Neutrophil (primary cell): Measurements from ENCODE around the gene MRPS30.

ENCODE experiments used
- H3K27ac ChIP-seq: fragments of 200-600 bp; sonication (generic); 2 replicates; pipeline ENCODE4 v1.5.1; 2016; ENCODE audit warnings: mild to moderate bottlenecking, moderate library complexity
- H3K27me3 ChIP-seq: fragments of 200-600 bp; sonication (generic); 2 replicates; pipeline ENCODE4 v1.6.0; 2016; ENCODE audit warnings: mild to moderate bottlenecking
- H3K36me3 ChIP-seq: fragments of 200-600 bp; sonication (generic); 2 replicates; pipeline ENCODE4 v1.5.1; 2017
- H3K4me1 ChIP-seq, 2 experiments: fragments of 200-600 bp in 1 of 2; sonication (generic) in 1 of 2; 1 replicate in 1 of 2; 2 replicates in 1 of 2; pipeline versions ENCODE4 v1.5.1 to v1.6.1; 2013 to 2016; ENCODE audit warnings: low read depth in 1 of 2, low read length in 1 of 2, mild to moderate bottlenecking in 1 of 2, moderate library complexity in 1 of 2; ENCODE audit not compliant: control insufficient read depth in 1 of 2, insufficient read depth in 1 of 2
- H3K4me3 ChIP-seq, 2 experiments: fragments of 200-600 bp in 1 of 2; sonication (generic) in 1 of 2; 1 replicate in 1 of 2; 2 replicates in 1 of 2; pipeline ENCODE4 v1.5.1; 2013 to 2016; ENCODE audit warnings: low read depth in 1 of 2, low read length in 1 of 2, mild to moderate bottlenecking in 1 of 2, moderate library complexity in 1 of 2
- H3K9me3 ChIP-seq: fragments of 200-600 bp; sonication (generic); 2 replicates; pipeline ENCODE4 v1.5.1; 2016
- CTCF ChIP-seq: fragments of 200-600 bp; sonication (generic); IDR thresholded peaks from 2 replicates; pipeline ENCODE4 v1.5.1; 2016; ENCODE audit warnings: antibody characterized with exemption

Gene MRPS30

GRCh38 chr5:44839018-44839681 is 30.4 kb downstream of the MRPS30 start:
- Histone ChIP-seq H3K27ac (no peak overlapping the region), H3K4me3 (no peak overlapping the region), H3K4me1 (no peaks in the 10 kb centered on the region), H3K36me3 (no peaks in the 10 kb centered on the region), H3K9me3 (no peaks in the 10 kb centered on the region), H3K27me3 (no peaks in the 10 kb centered on the region)
- no peak for TF ChIP-seq CTCF

DNA sequence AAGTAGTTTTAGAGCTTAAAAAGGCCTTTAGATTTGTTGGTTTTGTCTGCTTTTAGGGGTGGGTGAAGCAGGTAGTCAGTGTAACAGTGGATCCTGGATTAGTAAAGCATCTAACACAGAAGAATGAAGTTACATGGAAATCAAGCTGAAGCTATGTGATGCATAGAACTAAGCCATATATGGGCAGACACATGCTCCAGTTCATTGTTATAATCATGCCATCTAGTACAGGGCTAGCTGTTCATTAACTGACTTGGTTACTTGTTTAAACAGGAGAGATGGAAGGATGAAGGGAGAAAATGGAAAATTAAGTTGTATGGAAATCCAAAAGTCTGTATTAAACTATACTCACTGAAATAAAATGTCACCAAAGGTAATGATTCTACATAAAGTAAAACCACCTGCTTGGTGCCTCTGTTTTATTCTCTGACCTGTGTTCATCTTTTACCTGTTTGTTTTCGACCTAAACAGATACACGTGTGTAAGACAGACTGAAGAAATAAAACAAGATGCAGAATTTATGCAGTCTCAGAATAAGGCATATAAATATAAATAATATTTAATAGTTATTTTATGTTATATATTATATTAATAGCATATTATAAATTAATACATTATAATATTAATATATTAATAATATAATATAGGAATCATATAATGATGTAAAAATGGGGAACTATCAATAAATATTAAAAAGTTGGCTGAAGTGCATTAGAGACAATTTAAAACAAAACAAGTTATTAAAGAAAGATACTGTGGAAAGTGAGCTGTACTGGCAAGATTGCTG is 33.9 kb downstream of the MRPS30 start:
- Histone ChIP-seq H3K27me3 (no peaks in the 10 kb centered on the region), H3K4me3 (no peak overlapping the region), H3K27ac (no peak overlapping the region), H3K4me1 (no peaks in the 10 kb centered on the region), H3K9me3 (no peaks in the 10 kb centered on the region), H3K36me3 (no peaks in the 10 kb centered on the region)
- TF ChIP-seq CTCF = no peak

- no peak for TF ChIP-seq CTCF
- no peak overlapping the region for H3K27ac ChIP-seq
- no peaks in the 10 kb centered on the region for H3K9me3 ChIP-seq
These were observed 36.0 kb downstream of the MRPS30 start for GRCh38 chr5:44844744-44845143.

GRCh38 chr5:44845777-44846176 is 37.0 kb downstream of the MRPS30 start:
- no peaks in the 10 kb centered on the region for H3K9me3 ChIP-seq
- H3K4me3 ChIP-seq = no peak overlapping the region
- no peak overlapping the region for H3K27ac ChIP-seq
- no peaks in the 10 kb centered on the region for H3K4me1 ChIP-seq
- TF ChIP-seq CTCF = no peak
- H3K36me3 ChIP-seq = no peaks in the 10 kb centered on the region
- no peaks in the 10 kb centered on the region for H3K27me3 ChIP-seq

More at GRCh38 chr5:44844744-44845143, 36.0 kb downstream of the MRPS30 start:
- H3K27me3 ChIP-seq = no peaks in the 10 kb centered on the region
- no peaks in the 10 kb centered on the region for H3K36me3 ChIP-seq
- no peak overlapping the region for H3K4me3 ChIP-seq
- no peaks in the 10 kb centered on the region for H3K4me1 ChIP-seq

DNA sequence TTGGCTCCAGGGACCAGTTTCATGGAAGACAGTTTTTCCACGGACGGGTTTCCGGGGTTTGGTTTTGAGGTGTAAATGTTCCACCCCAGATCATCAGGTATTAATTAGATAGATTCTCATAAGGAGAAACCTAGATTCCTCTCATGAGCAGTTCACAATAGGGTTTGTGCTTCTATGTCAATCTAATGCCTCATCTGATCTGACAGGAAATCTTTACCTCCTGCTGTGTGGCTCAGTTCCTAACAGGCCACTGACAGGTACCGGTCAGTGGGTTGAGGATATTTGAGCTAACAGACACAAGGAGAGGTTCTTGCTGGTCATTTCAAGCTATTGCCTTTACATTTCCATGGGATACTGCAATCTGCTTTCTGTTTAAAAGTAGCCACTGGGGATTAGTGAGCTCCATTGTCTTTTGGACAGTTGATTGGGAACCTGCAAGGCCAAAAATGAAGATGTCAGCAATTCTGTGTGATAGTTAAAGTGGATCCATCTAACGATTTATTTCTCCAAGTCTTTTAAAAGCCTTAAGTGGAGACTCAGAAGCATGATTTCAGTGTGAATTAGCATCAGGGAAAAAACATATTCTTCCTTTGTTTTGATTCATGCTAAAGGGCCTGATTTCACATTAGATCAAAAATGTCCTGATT is 38.6 kb downstream of the MRPS30 start:
- Histone ChIP-seq H3K27ac (no peak overlapping the region), H3K9me3 (no peaks in the 10 kb centered on the region), H3K27me3 (no peaks in the 10 kb centered on the region), H3K36me3 (no peaks in the 10 kb centered on the region), H3K4me3 (no peak overlapping the region), H3K4me1 (no peaks in the 10 kb centered on the region)
- no peak for TF ChIP-seq CTCF
